HG03460 (cell line): ENCODE measurements around the gene MFAP1.

Source experiments
- ATAC-seq: cut with Tn5 transposase; IDR thresholded peaks from one replicate; pipeline ENCODE4 v1.9.1; 2021; ENCODE audit not compliant: unreplicated experiment

MFAP1 gene

GRCh38 chr15:43777267-43777914 is 47.1 kb downstream of the MFAP1 start:
- ATAC-seq, result peak; percentile 58

- ATAC-seq, result peak; percentile 37
These were observed 47.7 kb downstream of the MFAP1 start, which contains the start of gene ELL3 for GRCh38 chr15:43776718-43777266. Gene ELL3, minus strand, starts transcription at chr15:43776966. Its CDS starts 65 bp downstream, at chr15:43776901.

GRCh38 chr15:43776101-43776717 is 48.3 kb downstream of the MFAP1 start:
- ATAC-seq, result peak; percentile 65

- ATAC-seq, result no peak
These were observed 49.0 kb downstream of the MFAP1 start for GRCh38 chr15:43775411-43775965.

GRCh38 chr15:43774062-43774461 is 50.4 kb downstream of the MFAP1 start:
- no peak for ATAC-seq

GRCh38 chr15:43772624-43773023 is 51.9 kb downstream of the MFAP1 start:
- ATAC-seq, result no peak

- no peak for ATAC-seq
These were observed 52.7 kb downstream of the MFAP1 start for GRCh38 chr15:43771816-43772215.

- ATAC-seq, result no peak
These were observed 54.8 kb downstream of the MFAP1 start for GRCh38 chr15:43769584-43770228.

- no peak for ATAC-seq
These were observed 60.6 kb downstream of the MFAP1 start for GRCh38 chr15:43763819-43764446.

- no peak for ATAC-seq
These were observed 61.7 kb downstream of the MFAP1 start for GRCh38 chr15:43762824-43763223.
